A549 (cell line): ENCODE results near the gene SPATA13. TPM values are rescaled to one million over a fixed set of nuclear protein-coding genes. Genes with fewer than 3 reads are reported as not detected.
A peak's percentile ranks its signal among the peaks of the same experiment; 100 is the strongest.
"Not testable (repeated sequence)": the region's sequence is repeated elsewhere in the genome, so short reads cannot be mapped to it uniquely, and the experiment has no call there.

Source experiments
- ATAC-seq, 2 experiments: fragments of 200-7000 bp in 1 of 2; fragments of >200 bp in 1 of 2; cut with Nextera tagmentation in 1 of 2; cut with Tn5 transposase in 1 of 2; 3 replicates each; pipeline versions ENCODE4 v1.8.0 to v1.9.1; 2018 to 2020; ENCODE audit warnings: mild to moderate bottlenecking in 1 of 2, moderate library complexity in 1 of 2
- CTCF ChIA-PET: fragments of 300-600 bp; sonication (Branson Sonifier 250); formaldehyde crosslinking; extraction: SDS; loops from one replicate; lab custom pipeline; 2021; ENCODE audit warnings: antibody characterized with exemption, inconsistent platforms; lab: Yijun Ruan, JAX
- POLR2A ChIA-PET: fragments of 350-600 bp; formaldehyde crosslinking; extraction: SDS; loops from one replicate; lab custom pipeline; 2021; ENCODE audit warnings: antibody characterized with exemption, inconsistent platforms; lab: Yijun Ruan, JAX
- DNase-seq, 2 experiments: peaks; one replicate each; pipeline versions ENCODE4 v3.0.0 to v3.0.0-alpha.2; 2011 to 2016; ENCODE audit warnings: low read depth in 1 of 2, low spot score in 1 of 2
- FAIRE-seq: peaks from 2 replicates; lab custom pipeline; 2011; peaks lifted over from hg19 to GRCh38; lab: Jason Lieb, UNC
- H3K27ac ChIP-seq, 2 experiments: fragments of >200 bp; sonication (Bioruptor Twin); formaldehyde crosslinking; 3 replicates each; pipeline ENCODE4 v1.5.1; 2016 to 2017
- H3K4me1 ChIP-seq: fragments of >200 bp; sonication (Bioruptor Twin); formaldehyde crosslinking; 3 replicates; pipeline ENCODE4 v1.6.1; 2016
- H3K4me2 ChIP-seq: fragments of >200 bp; sonication (Bioruptor Twin); formaldehyde crosslinking; 3 replicates; pipeline ENCODE4 v1.6.1; 2016
- H3K4me3 ChIP-seq: fragments of >200 bp; sonication (Bioruptor Twin); formaldehyde crosslinking; 3 replicates; pipeline ENCODE4 v1.5.1; 2016
- H3K9me3 ChIP-seq: fragments of >200 bp; sonication (Bioruptor Twin); formaldehyde crosslinking; 3 replicates; pipeline ENCODE4 v1.6.1; 2016
- BHLHE40 ChIP-seq: IDR thresholded peaks from 2 replicates; pipeline ENCODE4 v1.6.1; 2012; ENCODE audit warnings: low read depth, low read length, inconsistent platforms
- CHD2 ChIP-seq: fragments of 150-350 bp; IDR thresholded peaks from 2 replicates; pipeline ENCODE4 v1.6.1; 2014; ENCODE audit warnings: low read length; ENCODE audit not compliant: partially characterized antibody
- EHF ChIP-seq: fragments of 250-450 bp; sonication (Bioruptor Pico); IDR thresholded peaks from 2 replicates; pipeline ENCODE4 v1.5.0; 2020; ENCODE audit warnings: mild to moderate bottlenecking
- EP300 ChIP-seq, 2 experiments: fragments of >200 bp; sonication (Bioruptor Twin); formaldehyde crosslinking; IDR thresholded peaks; 2 replicates in 1 of 2; 3 replicates in 1 of 2; pipeline ENCODE4 v1.6.1; 2016 to 2017
- ESRRA ChIP-seq: fragments of 150-350 bp; IDR thresholded peaks from 2 replicates; pipeline ENCODE4 v1.6.1; 2014; ENCODE audit warnings: mild to moderate bottlenecking, low read length, borderline replicate concordance
- HES2 ChIP-seq: fragments of >200 bp; sonication (Bioruptor Twin); formaldehyde crosslinking; IDR thresholded peaks from 2 replicates; pipeline ENCODE4 v1.6.1; 2016
- HEYL ChIP-seq: fragments of 250-450 bp; sonication (Bioruptor Pico); IDR thresholded peaks from 2 replicates; pipeline ENCODE4 v1.8.0; 2021; ENCODE audit warnings: mild to moderate bottlenecking, moderate library complexity
- KDM1A ChIP-seq: fragments of 200-600 bp; sonication (generic); IDR thresholded peaks from 2 replicates; pipeline ENCODE4 v1.6.1; 2016; ENCODE audit warnings: low read depth, mild to moderate bottlenecking
- KDM5A ChIP-seq: fragments of 200-600 bp; sonication (generic); IDR thresholded peaks from 2 replicates; pipeline ENCODE4 v1.6.1; 2016; ENCODE audit warnings: antibody characterized with exemption, mild to moderate bottlenecking
- MAFK ChIP-seq: fragments of 450-650 bp; IDR thresholded peaks from 2 replicates; pipeline ENCODE4 v1.6.1; 2014; ENCODE audit not compliant: partially characterized antibody
- MAZ ChIP-seq: fragments of 150-350 bp; IDR thresholded peaks from 2 replicates; pipeline ENCODE4 v1.6.1; 2014; ENCODE audit warnings: antibody characterized with exemption, low read depth, low read length, borderline replicate concordance
- MYC ChIP-seq: IDR thresholded peaks from 2 replicates; pipeline ENCODE4 v1.6.1; 2012; ENCODE audit warnings: mild to moderate bottlenecking, inconsistent platforms, low read length, improper control_type of control experiment, borderline replicate concordance
- PBX3 ChIP-seq: IDR thresholded peaks from 2 replicates; pipeline ENCODE4 v1.6.1; 2012
- POLR2A ChIP-seq: IDR thresholded peaks from 2 replicates; pipeline ENCODE4 v1.6.1; 2012; ENCODE audit warnings: mild to moderate bottlenecking, low read length
- POLR2AphosphoS2 ChIP-seq: conservative IDR thresholded peaks from 2 replicates; pipeline ENCODE4 v1.6.1; 2012; ENCODE audit warnings: low read length, improper control_type of control experiment, inconsistent platforms
- RAD21 ChIP-seq, 2 experiments: fragments of >200 bp in 1 of 2; sonication (Bioruptor Twin) in 1 of 2; formaldehyde crosslinking in 1 of 2; IDR thresholded peaks in 1 of 2; conservative IDR thresholded peaks in 1 of 2; 2 replicates in 1 of 2; 3 replicates in 1 of 2; pipeline ENCODE4 v1.6.1; 2012 to 2018; ENCODE audit warnings: inconsistent platforms in 1 of 2
- REST ChIP-seq: fragments of 200-600 bp; sonication (generic); IDR thresholded peaks from 2 replicates; pipeline ENCODE4 v1.6.1; 2016; ENCODE audit warnings: antibody characterized with exemption, mild to moderate bottlenecking, moderate library complexity
- RNF2 ChIP-seq: fragments of 200-600 bp; sonication (generic); IDR thresholded peaks from 2 replicates; pipeline ENCODE4 v1.6.1; 2016; ENCODE audit warnings: low read depth, mild to moderate bottlenecking, antibody characterized with exemption, moderate library complexity, borderline replicate concordance
- SMC3 ChIP-seq: fragments of >200 bp; sonication (Bioruptor Twin); formaldehyde crosslinking; IDR thresholded peaks from 3 replicates; pipeline ENCODE4 v1.6.1; 2018; ENCODE audit warnings: inconsistent platforms
- TFCP2L1 ChIP-seq: fragments of 250-450 bp; sonication (Bioruptor Pico); IDR thresholded peaks from 2 replicates; pipeline ENCODE4 v1.5.0; 2021; ENCODE audit warnings: mild to moderate bottlenecking
- ZFP36 ChIP-seq: fragments of 450-650 bp; IDR thresholded peaks from 2 replicates; pipeline ENCODE4 v1.6.1; 2014; ENCODE audit warnings: borderline replicate concordance; ENCODE audit not compliant: partially characterized antibody
- ZNF302 ChIP-seq: fragments of 250-450 bp; sonication (Bioruptor Pico); IDR thresholded peaks from 2 replicates; pipeline ENCODE4 v1.9.0; 2021; ENCODE audit warnings: inconsistent platforms, mild to moderate bottlenecking, moderate library complexity
- WGBS: methylation state at CpG from one replicate; pipeline ENCODE4 v1.1.6; 2017; ENCODE audit errors: missing lambda C conversion rate; 5-methylcytosine and 5-hydroxymethylcytosine counted together
- polyA plus RNA-seq, 4 experiments: library from polyadenylated mRNA; depleted of rRNA in 3 of 4; stranded (reverse); fragments of >200 nt; fragmentation: RNase III in 1 of 4; extraction: RNeasy Plus Mini Kit Qiagen cat#74134 plus additional on column Dnase treatment in 1 of 4; gene quantifications; 2 replicates in 3 of 4; 3 replicates in 1 of 4; pipeline ENCODE4 v1.2.3, GENCODE V29; 2011 to 2017

The SPATA13 gene
- polyA plus RNA-seq, 2 of the 4 experiments (the other 2 are of a cell fraction), result 3.1 to 6.3 TPM

GRCh38 chr13:24348385-24348784 is 187.9 kb downstream of the SPATA13 start:
- TF ChIP-seq KDM1A (no peak), RNF2 (no peak), MAFK (no peak), RAD21 (conservative IDR thresholded peaks at IDR 0.05 in 1 of 2, IDR thresholded peaks at IDR 0.05 in 1 of 2) (no peak), TFCP2L1 (CRISPR knock-in tag) (no peak), BHLHE40 (no peak), CHD2 (no peak), SMC3 (no peak)
- no peak for ATAC-seq
- CTCF ChIA-PET, result no interaction called here
- POLR2A ChIA-PET, result no interaction called here
- no peak overlapping the region for H3K27ac ChIP-seq
- H3K4me1 ChIP-seq, result no peaks in the 10 kb centered on the region
- no peaks in the 10 kb centered on the region for H3K9me3 ChIP-seq
- 58% methylated on average over 5 of the region's 5 CpGs for WGBS
- no peak for FAIRE-seq
- H3K4me2 ChIP-seq, result no peak overlapping the region
- no peak for DNase-seq
- H3K4me3 ChIP-seq, result no peak overlapping the region

GRCh38 chr13:24348797-24349515 is 188.4 kb downstream of the SPATA13 start:
- WGBS, result 6% methylated on average over 4 of the region's 6 CpGs
- no peak overlapping the region for H3K27ac ChIP-seq
- no peak for FAIRE-seq

GRCh38 chr13:24349778-24350664 is 189.5 kb downstream of the SPATA13 start:
- H3K4me1 ChIP-seq, H3K4me3 ChIP-seq, ATAC-seq, H3K9me3 ChIP-seq, DNase-seq, POLR2A ChIA-PET, H3K27ac ChIP-seq, FAIRE-seq, H3K4me2 ChIP-seq, CTCF ChIA-PET: not testable (repeated sequence)
- 70% methylated on average over 2 of the region's 3 CpGs for WGBS

More at GRCh38 chr13:24348797-24349515, 188.4 kb downstream of the SPATA13 start:
- ChIA-PET CTCF (no interaction called here), POLR2A (no interaction called here)
- Histone ChIP-seq H3K4me1 (no peaks in the 10 kb centered on the region), H3K9me3 (no peaks in the 10 kb centered on the region), H3K4me3 (no peak overlapping the region), H3K4me2 (no peak overlapping the region)
- no peak for TF ChIP-seq ESRRA
- no peak for TF ChIP-seq CHD2
- TF ChIP-seq RNF2, result no peak
- no peak for TF ChIP-seq HES2
- TF ChIP-seq ZFP36, result no peak
- TF ChIP-seq KDM5A, result no peak
- TF ChIP-seq MYC, result no peak
- TF ChIP-seq HEYL (CRISPR knock-in tag), result no peak
- no peak for TF ChIP-seq ZNF302 (CRISPR knock-in tag)
- TF ChIP-seq SMC3, result no peak
- TF ChIP-seq EHF (CRISPR knock-in tag), result no peak
- no peak for TF ChIP-seq POLR2AphosphoS2
- no peak for TF ChIP-seq REST
- no peak for TF ChIP-seq EP300 (IDR thresholded peaks at IDR 0.05)
- TF ChIP-seq MAFK, result no peak
- no peak for TF ChIP-seq BHLHE40
- TF ChIP-seq POLR2A, result no peak
- no peak for TF ChIP-seq MAZ
- TF ChIP-seq PBX3, result no peak
- DNase-seq (peak in 1 of 2 experiments; percentile 12), ATAC-seq (0 out of 6 replicates have a peak, but pooled peaks of 1 of the 2 experiments have one; percentile 50)
